HG03175 (cell line): ENCODE measurements around the gene PNLIPRP1.

Source experiments
- ATAC-seq: cut with Tn5 transposase; IDR thresholded peaks from one replicate; pipeline ENCODE4 v1.9.1; 2021; ENCODE audit warnings: mild to moderate bottlenecking, moderate library complexity; ENCODE audit not compliant: unreplicated experiment

Gene PNLIPRP1

DNA sequence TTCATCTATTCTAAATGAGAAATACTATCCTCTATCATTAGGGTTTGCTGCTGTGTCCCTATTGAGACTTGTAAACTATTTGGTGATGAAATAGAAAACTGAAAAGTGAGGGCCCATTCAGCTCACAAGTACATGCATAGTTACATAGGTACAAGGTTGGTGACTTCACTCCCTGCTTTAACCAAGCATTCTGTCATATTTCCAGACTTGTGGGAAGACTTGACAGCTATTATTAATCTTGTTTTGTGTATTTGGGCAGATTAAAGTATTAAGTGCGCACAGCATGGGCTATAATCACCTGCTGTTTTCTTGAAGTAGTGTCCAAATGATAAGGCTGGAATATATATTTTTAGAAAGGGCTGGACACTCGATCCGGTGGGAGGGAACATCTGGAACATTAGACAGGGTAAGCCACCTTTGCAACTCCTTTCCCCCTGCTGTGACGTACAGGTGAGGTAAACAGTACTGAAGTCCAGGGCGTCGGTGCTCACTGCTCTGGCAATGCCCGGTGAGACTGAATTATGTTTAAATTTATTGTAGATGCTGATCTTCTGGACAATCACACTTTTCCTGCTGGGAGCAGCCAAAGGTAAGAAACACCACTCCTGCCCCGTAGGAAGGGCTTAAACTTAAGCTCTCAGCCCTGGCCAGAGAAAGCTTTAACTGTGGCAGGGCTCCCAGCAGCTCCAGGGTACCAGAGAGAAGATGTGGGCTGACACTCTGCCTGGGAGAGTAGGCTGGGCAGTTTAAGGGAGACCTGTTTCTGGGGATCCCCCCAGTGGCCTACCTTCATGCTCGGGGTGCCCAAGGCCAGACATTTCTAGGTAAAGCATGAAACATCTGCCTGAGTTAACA is at the start of gene PNLIPRP1:
Gene PNLIPRP1 (plus strand): TSS at position 370 of the 855 bp plus-strand sequence. CDS start 171 bp downstream, at position 541.
- no peak for ATAC-seq

DNA sequence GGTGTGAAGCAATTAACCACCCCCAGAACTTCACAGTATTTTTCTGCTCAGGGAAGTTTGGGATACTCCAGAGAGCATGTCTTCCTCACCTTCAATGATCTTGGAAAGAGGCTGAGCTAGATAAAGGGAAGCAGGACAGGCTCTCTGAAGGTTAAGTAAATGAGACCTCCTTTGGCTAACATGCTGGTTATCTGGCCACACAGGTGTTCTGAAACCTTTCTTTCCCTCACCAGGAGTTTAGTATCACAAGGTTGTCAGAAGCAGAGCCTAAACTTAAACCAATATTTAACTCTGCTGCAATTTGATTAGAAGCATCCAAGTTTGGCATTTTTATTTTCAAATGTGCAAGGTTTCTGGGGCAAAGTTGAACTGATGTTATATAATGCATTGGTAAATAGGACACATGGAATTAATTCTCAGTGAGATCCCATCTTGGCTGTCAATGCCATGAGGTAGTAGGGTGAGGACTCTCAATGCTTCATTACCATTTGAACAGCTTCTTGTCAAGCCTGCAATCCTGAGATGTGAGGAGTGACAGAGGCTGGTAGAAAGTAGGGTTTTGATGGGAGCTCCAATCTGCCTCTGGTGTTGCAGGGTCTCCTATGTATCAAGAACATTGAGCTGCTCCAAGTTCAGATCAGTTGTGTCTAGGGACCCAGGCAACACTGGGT is 48.6 kb upstream of the PNLIPRP1 start:
- ATAC-seq: no peak

DNA sequence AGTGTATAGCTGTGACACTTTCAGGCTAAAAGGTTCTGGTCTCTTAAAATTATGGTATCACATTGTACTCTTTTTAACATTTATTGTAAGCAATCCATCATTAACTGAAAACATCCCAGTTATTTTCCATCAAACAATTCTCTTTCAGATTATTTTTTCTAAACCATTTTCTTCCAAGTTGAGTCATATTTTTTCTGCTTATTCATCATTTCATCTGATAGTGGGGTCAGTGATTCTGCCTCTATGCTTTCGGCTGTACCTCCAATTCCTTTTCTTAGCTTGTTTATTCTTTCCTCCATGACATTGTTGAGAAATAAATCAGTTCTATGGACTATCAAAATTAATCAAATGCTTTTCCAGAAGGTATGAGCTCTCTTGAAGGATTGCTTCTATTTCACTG is 45.6 kb upstream of the PNLIPRP1 start:
- no peak for ATAC-seq

DNA sequence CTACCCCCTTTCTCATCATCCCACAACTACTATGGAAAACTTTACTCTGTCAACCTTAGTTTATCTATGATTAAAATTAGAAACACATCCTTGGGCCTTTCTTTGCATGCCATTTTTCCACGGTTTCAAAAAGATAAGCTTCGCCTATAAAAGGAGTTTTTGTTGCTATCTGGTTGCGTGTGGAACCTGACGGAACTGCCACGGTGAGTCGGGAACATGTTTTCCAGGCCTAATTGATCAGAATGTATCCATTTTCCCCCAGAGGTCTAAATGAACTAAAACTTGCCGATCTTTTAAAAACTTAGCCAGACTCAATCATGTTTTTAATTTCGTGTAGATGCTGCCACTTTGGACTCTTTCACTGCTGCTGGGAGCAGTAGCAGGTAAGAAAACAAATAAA is 45.0 kb upstream of the PNLIPRP1 start, which contains the start of gene PNLIP:
Gene PNLIP (plus strand): TSS at position 176 of the 400 bp plus-strand sequence. CDS start 162 bp downstream, at position 338.
- no peak for ATAC-seq

DNA sequence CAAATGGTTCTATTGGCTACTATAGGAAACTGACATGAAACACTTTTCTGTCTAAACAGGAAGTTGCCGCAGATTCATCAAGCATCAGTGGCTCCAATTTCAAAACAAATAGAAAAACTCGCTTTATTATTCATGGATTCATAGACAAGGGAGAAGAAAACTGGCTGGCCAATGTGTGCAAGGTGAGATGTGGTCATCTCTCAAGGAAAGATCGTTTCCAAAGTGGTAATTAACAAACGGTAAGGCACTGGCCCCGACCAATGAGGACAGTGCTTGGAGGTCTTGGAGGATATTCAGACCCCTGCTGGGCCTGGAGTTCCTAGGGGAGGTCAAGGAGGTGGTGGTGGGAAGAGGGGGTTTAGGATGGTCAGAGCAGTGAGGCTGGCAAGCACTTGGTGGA is 42.5 kb upstream of the PNLIPRP1 start:
- no peak for ATAC-seq

DNA sequence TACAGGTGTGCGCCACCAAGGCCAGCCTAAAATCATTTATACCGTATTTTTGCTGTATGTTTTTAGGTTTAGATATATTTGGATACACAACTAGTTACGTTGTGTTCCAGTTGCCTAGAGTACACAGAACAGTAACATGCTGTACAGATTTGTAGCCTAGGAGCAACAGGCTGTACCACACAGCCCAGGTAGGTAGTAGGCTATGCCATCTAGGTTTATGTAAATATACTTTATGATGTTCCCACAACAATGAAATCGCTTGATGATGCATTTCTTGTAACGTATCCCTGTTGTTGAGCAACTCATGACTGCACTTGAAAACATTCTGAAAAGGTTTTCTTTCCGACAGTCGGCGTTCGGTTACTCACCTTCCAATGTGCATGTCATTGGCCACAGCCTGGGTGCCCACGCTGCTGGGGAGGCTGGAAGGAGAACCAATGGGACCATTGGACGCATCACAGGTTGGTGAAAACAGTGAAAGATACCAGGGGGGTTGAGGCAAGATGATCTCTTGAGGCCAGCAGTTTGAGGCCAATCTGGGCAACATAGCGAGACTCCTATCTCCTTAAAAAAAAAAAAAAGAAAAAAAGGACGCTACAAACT is 37.3 kb upstream of the PNLIPRP1 start:
- no peak for ATAC-seq

DNA sequence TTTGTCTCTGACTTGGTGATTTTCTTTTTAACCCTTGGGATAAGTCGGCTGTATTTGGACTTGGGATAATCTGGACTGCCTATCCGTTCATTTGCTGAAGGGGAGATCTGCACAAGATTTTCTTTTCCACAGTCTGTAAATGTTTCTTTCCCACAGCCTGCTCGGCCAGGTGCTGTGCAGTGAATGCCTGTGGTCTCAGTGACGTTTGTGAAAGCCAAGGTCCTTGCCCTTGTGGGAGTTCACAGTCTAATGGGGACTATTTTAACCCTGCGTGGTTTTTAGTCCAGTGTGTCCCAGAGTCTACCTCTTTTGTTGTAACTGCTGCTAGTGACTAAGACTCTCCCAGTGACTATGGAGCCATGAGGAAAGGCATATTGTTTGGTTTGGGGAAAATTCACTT is 36.1 kb upstream of the PNLIPRP1 start:
- no peak for ATAC-seq

DNA sequence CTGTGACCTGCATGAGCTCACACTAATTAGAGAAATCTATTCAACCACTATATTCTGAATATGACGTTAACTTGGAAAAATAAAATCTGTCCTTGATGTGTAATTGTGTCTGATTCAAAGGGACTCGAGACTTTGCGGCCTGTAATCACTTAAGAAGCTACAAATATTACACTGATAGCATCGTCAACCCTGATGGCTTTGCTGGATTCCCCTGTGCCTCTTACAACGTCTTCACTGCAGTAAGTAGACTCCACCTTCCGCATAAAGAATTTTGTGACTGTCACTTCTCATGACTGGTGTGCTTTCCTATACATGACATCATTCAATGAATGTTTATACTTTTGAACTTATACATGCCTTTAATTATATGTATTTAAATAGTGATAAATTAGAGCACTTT is 34.9 kb upstream of the PNLIPRP1 start:
- no peak for ATAC-seq

DNA sequence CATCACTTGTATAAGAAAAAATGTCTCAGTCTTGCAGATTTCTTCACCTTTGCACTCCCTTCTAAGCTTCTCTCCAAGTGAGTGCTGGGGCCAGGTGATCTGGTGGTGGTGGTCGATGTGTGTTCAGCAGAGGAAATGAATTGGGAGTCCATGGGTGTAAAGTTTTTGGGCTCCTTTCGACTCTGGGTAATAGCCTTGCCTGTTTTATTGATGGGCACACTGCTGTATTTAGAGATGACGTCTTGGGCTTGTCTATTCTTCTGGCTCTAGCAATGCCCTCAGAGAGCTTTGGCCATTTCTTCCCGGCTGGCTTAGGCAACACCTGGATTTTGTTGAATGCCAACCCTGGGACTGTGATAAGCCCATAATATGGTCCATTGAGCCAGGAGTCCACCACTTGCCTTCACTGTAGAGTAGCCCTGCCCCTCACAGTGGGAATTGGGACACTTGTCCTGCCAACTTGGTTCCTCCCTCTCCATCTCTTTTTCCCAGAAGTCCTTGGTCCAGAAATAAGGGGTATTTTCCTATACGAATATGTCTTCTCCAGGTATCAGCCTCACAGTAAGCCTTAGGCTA is 33.4 kb upstream of the PNLIPRP1 start:
- ATAC-seq: no peak

DNA sequence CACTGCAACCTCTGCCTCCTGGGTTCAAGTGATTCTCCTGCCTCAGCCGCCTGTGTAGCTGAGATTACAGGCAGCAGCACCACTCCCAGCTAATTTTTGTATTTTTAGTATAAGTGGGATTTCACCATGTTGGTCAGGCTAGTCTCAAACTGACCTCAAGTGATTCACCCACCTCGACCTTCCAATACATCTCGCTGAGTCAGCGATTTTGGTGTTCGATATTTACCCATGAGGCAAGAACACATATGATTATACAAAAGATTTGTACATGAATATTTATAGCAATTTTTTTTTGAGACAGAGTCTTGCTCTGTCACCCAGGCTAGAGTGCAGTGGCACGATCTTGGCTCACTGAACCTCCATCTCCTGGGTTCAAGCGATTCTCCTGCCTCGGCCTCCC is 25.2 kb upstream of the PNLIPRP1 start:
- no peak for ATAC-seq

DNA sequence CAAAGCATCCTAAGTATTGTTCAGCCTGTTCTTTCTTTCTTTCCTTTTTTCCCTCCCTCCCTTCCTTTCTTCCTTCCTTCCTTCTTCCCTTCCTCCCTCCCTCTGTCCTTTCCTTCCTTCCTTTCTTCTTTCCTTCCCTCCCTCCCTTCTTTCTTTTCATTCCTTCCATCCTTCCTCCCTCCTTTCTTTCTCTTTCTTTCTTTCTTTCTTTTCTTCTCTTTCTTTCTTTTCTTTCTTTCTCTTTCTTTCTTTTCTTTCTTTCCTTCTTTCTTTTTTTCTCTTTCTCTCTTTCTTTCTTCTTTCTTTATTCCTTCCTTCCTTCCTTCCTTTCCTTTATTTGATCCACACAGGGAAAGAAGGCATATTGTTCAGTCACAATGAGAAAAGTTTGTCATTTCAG is 23.8 kb upstream of the PNLIPRP1 start:
- no peak for ATAC-seq

DNA sequence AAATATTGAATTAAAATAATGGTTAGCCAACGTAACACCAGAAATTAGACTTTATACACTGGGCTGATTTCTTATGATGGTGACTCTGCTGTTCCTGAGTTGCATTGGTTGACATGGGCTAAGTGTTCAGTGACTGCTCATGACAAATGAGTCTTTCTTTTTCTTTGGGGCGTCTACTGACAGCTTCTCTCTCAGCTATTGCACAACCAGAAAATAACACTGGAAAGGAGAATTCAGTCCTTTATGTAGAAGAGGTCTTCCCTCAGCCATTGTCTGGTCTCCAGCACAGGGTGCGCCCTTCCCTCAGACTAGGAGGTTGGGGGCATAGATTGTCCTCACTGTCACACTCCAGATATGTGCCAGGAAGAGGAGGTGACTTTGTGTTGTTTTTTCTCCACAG is 23.4 kb upstream of the PNLIPRP1 start:
- ATAC-seq: no peak

DNA sequence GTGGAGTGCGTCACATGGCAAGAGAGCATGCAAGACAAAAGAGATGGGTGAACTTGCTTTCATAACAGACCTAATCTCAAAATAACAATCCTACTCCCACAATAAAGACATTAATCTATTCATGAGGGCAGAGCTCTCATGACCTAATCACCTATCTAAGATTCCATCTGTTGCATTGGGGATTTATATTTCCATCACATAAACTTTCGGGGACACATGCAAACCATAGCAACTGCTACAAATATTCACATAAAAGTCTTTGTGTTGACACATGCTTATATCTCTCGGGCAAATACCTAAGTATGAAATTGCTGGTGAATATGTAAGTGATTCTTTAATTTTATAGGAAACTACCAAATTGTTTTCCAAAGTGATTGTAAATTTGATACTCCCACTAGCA is 16.0 kb upstream of the PNLIPRP1 start:
- ATAC-seq: no peak

DNA sequence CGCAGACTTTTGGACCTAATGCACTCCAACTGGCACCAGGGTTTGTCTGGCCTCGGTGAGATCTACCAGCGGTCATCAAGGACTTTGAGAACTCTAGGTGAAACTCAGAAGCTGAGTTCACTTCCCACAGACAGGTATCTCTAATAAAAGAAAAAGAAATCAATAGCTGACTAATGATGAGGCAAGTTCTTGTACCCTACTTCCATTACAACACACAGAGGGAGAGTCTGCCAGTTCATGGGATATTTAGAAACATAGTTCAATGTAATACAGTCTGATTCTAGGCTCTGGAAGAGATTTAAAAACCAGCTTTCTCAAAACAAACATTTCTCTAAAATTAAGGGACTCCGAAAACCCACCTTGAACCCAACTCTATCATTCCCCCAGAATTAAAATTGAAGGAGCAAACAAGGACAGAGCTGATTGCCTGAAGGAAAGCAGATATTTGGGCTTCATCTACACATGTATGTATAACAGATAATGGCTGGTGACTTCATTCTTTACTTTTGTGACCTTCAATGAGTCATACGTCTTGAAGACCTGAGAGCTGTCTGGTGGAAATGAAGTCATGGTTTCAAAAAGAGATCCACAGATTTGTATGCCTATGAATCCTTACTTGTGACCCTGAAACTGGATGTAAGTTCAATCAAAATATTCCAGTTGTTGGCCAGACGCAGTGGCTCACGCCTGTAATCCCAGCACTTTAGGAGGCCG is 2.7 kb upstream of the PNLIPRP1 start:
- ATAC-seq: no peak

DNA sequence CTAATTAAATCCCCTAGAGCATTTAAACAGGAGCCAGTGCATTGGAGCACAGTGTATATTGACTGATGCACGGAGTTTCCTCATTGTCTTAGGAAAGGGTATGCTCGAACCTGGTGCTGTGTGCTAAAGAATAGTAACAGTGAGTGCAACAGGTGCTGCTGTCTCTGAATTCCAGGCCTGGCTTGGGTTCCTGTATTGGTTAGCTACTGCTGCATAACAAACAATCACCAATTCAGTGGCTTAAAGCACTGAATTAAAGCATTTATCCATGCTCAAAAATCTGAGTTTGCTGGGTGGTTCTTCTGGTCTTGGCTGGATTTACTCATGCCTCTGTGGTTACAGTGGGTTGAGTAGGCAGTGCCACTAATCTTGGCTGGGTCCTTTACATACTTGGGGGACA is 1.8 kb upstream of the PNLIPRP1 start:
- no peak for ATAC-seq

DNA sequence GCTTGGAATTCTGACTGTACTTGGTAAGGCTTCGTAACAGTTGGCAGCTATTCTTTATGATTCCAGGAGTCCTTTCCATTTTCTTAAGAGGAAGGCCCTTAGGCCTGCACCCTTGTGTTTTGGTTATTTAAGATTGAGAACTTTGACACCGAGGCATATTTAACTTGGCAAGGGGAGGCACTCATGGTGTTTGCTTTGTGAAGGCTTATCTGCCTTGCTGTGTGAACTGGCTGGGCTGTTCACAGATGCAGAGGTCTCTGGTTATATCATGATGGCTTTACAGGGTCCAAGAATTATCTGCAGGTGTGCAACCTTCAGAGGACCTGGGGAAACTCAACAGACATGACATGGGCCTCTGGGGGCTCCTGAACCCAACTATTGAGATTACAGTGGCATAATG is 833 bp upstream of the PNLIPRP1 start:
- ATAC-seq: no peak

DNA sequence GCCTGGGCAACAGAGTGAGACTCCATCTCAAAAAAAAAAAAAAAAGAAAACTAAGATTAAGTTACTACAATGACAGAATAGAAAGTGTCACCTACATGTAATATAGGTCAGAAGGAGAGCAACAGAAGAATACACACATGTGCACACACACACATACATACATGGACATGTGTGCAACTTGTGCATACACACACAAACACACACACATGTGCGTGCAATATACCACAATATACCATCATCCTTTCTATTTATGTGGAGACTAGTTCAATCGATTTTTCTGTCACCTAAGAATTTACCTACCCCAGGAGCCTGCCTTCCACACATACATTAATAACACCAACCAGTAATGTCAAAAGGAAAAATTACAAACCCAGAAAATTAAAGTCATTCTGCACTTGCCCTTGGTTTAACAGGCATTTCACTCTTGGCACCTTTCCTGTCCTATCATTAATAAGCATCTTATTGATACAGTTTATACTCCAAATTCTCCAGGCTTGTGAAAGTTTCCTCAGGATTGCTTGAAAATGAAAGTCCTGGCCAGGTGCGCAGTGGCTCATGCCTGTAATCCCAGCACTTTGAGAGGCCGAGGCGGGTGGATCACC is 2.5 kb downstream of the PNLIPRP1 start:
- ATAC-seq: no peak

DNA sequence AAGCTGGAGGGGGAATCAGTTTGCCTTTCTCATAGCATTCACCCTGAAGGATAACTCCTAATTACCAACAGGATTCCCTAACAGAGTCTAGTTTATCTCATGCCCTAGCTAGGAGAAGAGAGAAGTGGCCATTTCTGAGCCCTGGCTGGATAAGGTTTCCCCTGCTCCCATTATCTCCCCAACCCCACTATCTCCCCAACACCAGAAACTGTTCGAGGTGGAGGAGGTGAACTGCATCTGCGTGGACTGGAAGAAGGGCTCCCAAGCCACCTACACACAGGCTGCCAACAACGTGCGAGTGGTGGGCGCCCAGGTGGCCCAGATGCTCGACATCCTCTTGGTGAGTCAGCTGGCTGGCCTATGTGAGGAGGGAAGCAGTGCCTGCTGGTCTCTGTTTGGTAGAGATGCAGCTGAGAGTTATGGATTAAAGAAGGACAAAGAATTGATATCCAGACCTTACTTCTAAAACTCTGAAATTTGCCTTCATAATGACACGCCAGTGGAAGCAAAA is 3.8 kb downstream of the PNLIPRP1 start:
- ATAC-seq: no peak

DNA sequence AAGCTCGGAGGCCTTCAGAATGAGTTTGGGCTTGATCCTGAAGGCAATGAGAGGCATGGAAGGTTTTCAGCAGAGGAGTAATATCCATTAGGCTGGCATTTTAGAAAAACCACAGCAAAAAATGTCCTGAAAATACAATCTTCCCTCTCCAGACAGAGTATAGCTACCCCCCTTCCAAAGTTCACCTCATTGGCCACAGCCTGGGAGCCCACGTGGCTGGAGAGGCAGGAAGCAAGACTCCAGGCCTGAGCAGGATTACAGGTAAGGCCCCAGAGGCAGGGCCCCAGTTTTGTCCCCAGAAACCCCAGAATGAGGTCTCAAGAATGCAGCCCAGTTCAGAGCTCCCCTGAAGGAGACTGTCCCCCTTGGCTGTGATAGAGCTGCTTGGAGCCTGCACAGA is 5.3 kb downstream of the PNLIPRP1 start:
- no peak for ATAC-seq

DNA sequence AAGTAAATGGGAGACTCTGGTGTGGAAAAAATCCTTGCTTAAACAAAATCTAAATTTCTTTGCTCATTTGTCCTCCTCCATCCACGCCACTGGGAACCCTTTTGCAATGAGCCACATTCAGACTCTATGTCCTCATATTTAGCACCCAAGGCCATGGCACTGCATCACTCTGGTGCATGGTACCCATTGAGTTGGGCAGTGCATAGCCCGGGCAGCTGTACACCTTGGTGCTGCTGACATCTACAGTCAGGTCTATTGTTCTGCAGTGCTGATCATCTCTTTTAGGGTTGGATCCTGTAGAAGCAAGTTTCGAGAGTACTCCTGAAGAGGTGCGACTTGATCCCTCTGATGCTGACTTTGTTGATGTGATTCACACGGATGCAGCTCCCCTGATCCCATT is 6.8 kb downstream of the PNLIPRP1 start:
- no peak for ATAC-seq
